ENCODE results near the gene HDGFL1.

Gene HDGFL1

DNA sequence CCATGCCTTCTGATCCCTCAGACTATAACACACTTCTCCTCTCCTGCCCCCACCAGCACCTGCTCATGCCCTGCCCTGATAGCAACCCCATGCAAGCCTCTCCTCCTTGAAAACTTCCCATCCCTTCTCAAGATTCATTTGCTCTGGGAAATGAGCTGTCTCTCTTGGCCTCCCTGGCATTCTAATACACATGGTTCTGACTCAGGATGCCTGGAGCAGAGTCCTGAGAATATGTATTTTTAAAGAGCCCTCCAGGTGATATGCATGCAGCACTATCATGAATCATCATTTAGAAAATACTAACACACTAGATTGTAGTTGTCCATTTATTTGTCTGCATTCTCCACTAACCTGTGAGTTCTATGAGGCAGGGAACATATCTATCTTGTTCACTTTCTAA, 26.6 kb downstream of the HDGFL1 start:
- H2BK12ac ChIP-seq (ENCODE audit: low read length in 2 of 2): no peak overlapping the region
- H3K18ac ChIP-seq (ENCODE audit: low read depth in 1 of 2, low read length in 2 of 2): no peak overlapping the region
- H4K91ac ChIP-seq (ENCODE audit: low read length): no peak overlapping the region
- no peak overlapping the region for H2AK5ac ChIP-seq (ENCODE audit: low read length, severe bottlenecking)
- DNase-seq: no peak
- H3K36me3 ChIP-seq (ENCODE audit: control insufficient read depth in 1 of 2, insufficient read depth in 2 of 2, low read depth in 1 of 2, low read length in 2 of 2): no peaks in the 10 kb centered on the region
- no peak overlapping the region for H2AFZ ChIP-seq (ENCODE audit: low read depth, low read length)
- H3K27ac ChIP-seq (ENCODE audit: low read length, poor library complexity, severe bottlenecking): no peak overlapping the region
- H3K14ac ChIP-seq (ENCODE audit: low read length in 2 of 2): no peak overlapping the region
- H3K4me1 ChIP-seq (ENCODE audit: control insufficient read depth, insufficient read depth, low read depth, low read length): peaks cover 8% of the 10 kb centered on the region
- no peak overlapping the region for H2BK15ac ChIP-seq (ENCODE audit: low read depth, poor library complexity, severe bottlenecking)
- H3K27me3 ChIP-seq (ENCODE audit: control insufficient read depth in 1 of 2, insufficient read depth in 1 of 2, low read length in 2 of 2): no peaks in the 10 kb centered on the region
- H3K4me2 ChIP-seq (ENCODE audit: low read length, poor library complexity, severe bottlenecking): no peak overlapping the region
- no peak overlapping the region for H3K4me3 ChIP-seq (ENCODE audit: insufficient read depth in 1 of 2, low read depth in 1 of 2, low read length in 2 of 2)
- no peak overlapping the region for H2BK120ac ChIP-seq (ENCODE audit: low read depth, low read length)
- no peak overlapping the region for H3K4ac ChIP-seq (ENCODE audit: low read depth in 1 of 2, low read length in 2 of 2)
- H4K8ac ChIP-seq (ENCODE audit: low read length): no peak overlapping the region
- H3K23ac ChIP-seq (ENCODE audit: low read length in 2 of 2): no peak overlapping the region
- no peaks in the 10 kb centered on the region for H3K9me3 ChIP-seq (ENCODE audit: control insufficient read depth, low read length)
- H3K79me1 ChIP-seq (replicated peaks; ENCODE audit: low read length, poor library complexity, severe bottlenecking): no peaks in the 10 kb centered on the region
- no peak overlapping the region for H3K9ac ChIP-seq (ENCODE audit: low read length)
- no peak overlapping the region for H2BK5ac ChIP-seq (ENCODE audit: low read depth, low read length, poor library complexity, severe bottlenecking)

DNA sequence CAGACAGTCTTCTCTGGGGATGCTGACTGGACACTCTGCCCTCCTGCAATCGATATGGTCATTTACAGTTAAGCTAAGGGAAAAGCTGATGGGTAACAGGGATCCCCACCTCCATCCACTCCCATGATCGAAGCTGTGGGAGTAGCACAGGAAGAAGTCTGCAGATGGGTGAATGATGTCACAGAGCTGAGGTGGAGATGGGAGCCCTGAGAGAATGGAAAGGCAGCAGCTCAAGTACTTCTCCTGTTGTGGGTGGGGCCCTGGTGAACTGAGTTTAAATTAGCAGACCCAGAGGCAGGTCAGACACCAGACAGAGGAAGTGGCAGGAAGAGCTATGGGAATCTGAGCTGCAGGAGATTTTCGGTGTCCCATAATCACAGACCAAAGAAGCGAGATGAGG, 29.0 kb downstream of the HDGFL1 start:
- Histone ChIP-seq H3K27ac (ENCODE audit: low read length, poor library complexity, severe bottlenecking) (peak overlapping the region; percentile 47), H2BK12ac (ENCODE audit: low read length in 2 of 2) (peak overlapping the region in 1 of 2 experiments; percentile 40), H2AK5ac (ENCODE audit: low read length, severe bottlenecking) (no peak overlapping the region), H3K14ac (ENCODE audit: low read length in 2 of 2) (peak overlapping the region in 1 of 2 experiments; percentile 69), H3K4me3 (ENCODE audit: insufficient read depth in 1 of 2, low read depth in 1 of 2, low read length in 2 of 2) (no peak overlapping the region), H3K4me2 (ENCODE audit: low read length, poor library complexity, severe bottlenecking) (no peak overlapping the region), H3K27me3 (ENCODE audit: control insufficient read depth in 1 of 2, insufficient read depth in 1 of 2, low read length in 2 of 2) (no peaks in the 10 kb centered on the region), H2BK5ac (ENCODE audit: low read depth, low read length, poor library complexity, severe bottlenecking) (no peak overlapping the region), H2AFZ (ENCODE audit: low read depth, low read length) (no peak overlapping the region), H3K4me1 (ENCODE audit: control insufficient read depth, insufficient read depth, low read depth, low read length) (peaks cover 8% of the 10 kb centered on the region), H3K18ac (ENCODE audit: low read depth in 1 of 2, low read length in 2 of 2) (no peak overlapping the region), H3K9me3 (ENCODE audit: control insufficient read depth, low read length) (no peaks in the 10 kb centered on the region), H3K4ac (ENCODE audit: low read depth in 1 of 2, low read length in 2 of 2) (no peak overlapping the region), H3K23ac (ENCODE audit: low read length in 2 of 2) (no peak overlapping the region), H2BK15ac (ENCODE audit: low read depth, poor library complexity, severe bottlenecking) (no peak overlapping the region), H2BK120ac (ENCODE audit: low read depth, low read length) (no peak overlapping the region), H3K79me1 (replicated peaks; ENCODE audit: low read length, poor library complexity, severe bottlenecking) (no peaks in the 10 kb centered on the region), H4K91ac (ENCODE audit: low read length) (no peak overlapping the region), H3K9ac (ENCODE audit: low read length) (no peak overlapping the region), H4K8ac (ENCODE audit: low read length) (no peak overlapping the region), H3K36me3 (ENCODE audit: control insufficient read depth in 1 of 2, insufficient read depth in 2 of 2, low read depth in 1 of 2, low read length in 2 of 2) (no peaks in the 10 kb centered on the region)
- 82% methylated on average over 4 of the region's 4 CpGs for WGBS
- no peak for DNase-seq

DNA sequence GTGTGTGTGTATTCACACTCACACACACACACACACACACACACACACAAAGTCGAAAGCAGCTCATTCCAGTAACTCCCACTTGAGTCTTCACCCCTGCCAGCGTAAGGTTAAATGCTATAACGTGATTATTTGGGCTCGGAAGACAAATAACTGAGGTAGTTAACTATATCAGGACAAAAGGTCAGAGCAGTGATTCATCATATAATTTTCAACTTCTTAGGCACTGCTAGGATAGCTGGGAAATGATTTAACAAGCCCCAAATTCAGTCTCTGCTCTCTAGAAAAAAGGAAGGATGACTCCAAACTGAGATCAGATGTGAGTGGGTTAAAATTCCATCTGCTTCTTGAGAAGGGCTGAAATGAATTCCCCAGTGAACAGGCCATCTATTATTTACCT, 30.7 kb downstream of the HDGFL1 start:
- Histone ChIP-seq H3K9ac (ENCODE audit: low read length) (no peak overlapping the region), H2BK5ac (ENCODE audit: low read depth, low read length, poor library complexity, severe bottlenecking) (no peak overlapping the region), H3K9me3 (ENCODE audit: control insufficient read depth, low read length) (no peaks in the 10 kb centered on the region), H2BK15ac (ENCODE audit: low read depth, poor library complexity, severe bottlenecking) (no peak overlapping the region), H2AFZ (ENCODE audit: low read depth, low read length) (no peak overlapping the region), H3K23ac (ENCODE audit: low read length in 2 of 2) (no peak overlapping the region), H2AK5ac (ENCODE audit: low read length, severe bottlenecking) (peak overlapping the region; percentile 87), H3K18ac (ENCODE audit: low read depth in 1 of 2, low read length in 2 of 2) (peak overlapping the region in 1 of 2 experiments; percentile 65), H3K79me1 (replicated peaks; ENCODE audit: low read length, poor library complexity, severe bottlenecking) (no peaks in the 10 kb centered on the region), H3K4me2 (ENCODE audit: low read length, poor library complexity, severe bottlenecking) (no peak overlapping the region), H4K8ac (ENCODE audit: low read length) (no peak overlapping the region), H3K27ac (ENCODE audit: low read length, poor library complexity, severe bottlenecking) (peak overlapping the region; percentile 7), H3K36me3 (ENCODE audit: control insufficient read depth in 1 of 2, insufficient read depth in 2 of 2, low read depth in 1 of 2, low read length in 2 of 2) (no peaks in the 10 kb centered on the region), H4K91ac (ENCODE audit: low read length) (no peak overlapping the region), H3K27me3 (ENCODE audit: control insufficient read depth in 1 of 2, insufficient read depth in 1 of 2, low read length in 2 of 2) (no peaks in the 10 kb centered on the region), H3K4me1 (ENCODE audit: control insufficient read depth, insufficient read depth, low read depth, low read length) (peaks cover 8% of the 10 kb centered on the region), H2BK120ac (ENCODE audit: low read depth, low read length) (no peak overlapping the region), H2BK12ac (ENCODE audit: low read length in 2 of 2) (no peak overlapping the region), H3K4ac (ENCODE audit: low read depth in 1 of 2, low read length in 2 of 2) (no peak overlapping the region), H3K14ac (ENCODE audit: low read length in 2 of 2) (no peak overlapping the region), H3K4me3 (ENCODE audit: insufficient read depth in 1 of 2, low read depth in 1 of 2, low read length in 2 of 2) (no peak overlapping the region)
- peak; percentile 6 for DNase-seq
- WGBS: no CpG with 5 or more reads among the region's 4 CpGs

DNA sequence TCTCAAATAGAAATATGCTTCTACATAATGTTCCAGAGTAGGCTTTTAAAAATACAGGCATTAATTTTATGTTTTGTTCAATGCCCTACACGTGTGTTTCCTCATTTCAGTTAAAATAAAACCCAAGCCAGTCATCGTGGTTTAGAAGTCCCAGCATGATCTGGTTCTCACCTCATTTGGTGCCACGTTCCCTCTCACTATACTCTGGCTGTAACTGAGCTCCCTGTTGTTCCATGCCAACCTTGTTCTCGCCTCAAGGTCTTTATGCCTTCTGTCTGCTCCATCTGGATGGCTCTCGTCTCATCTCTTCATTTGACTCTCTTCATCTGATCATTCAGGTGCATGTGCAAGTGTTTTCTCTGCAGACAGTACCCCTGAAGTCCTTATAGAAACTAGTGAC, 32.6 kb downstream of the HDGFL1 start:
- no peaks in the 10 kb centered on the region for H3K36me3 ChIP-seq (ENCODE audit: control insufficient read depth in 1 of 2, insufficient read depth in 2 of 2, low read depth in 1 of 2, low read length in 2 of 2)
- H3K18ac ChIP-seq (ENCODE audit: low read depth in 1 of 2, low read length in 2 of 2): no peak overlapping the region
- H2AFZ ChIP-seq (ENCODE audit: low read depth, low read length): no peak overlapping the region
- H4K91ac ChIP-seq (ENCODE audit: low read length): no peak overlapping the region
- no peak overlapping the region for H3K23ac ChIP-seq (ENCODE audit: low read length in 2 of 2)
- H3K4me3 ChIP-seq (ENCODE audit: insufficient read depth in 1 of 2, low read depth in 1 of 2, low read length in 2 of 2): no peak overlapping the region
- H3K4me2 ChIP-seq (ENCODE audit: low read length, poor library complexity, severe bottlenecking): no peak overlapping the region
- H2BK15ac ChIP-seq (ENCODE audit: low read depth, poor library complexity, severe bottlenecking): no peak overlapping the region
- H3K27ac ChIP-seq (ENCODE audit: low read length, poor library complexity, severe bottlenecking): no peak overlapping the region
- no peak overlapping the region for H3K9ac ChIP-seq (ENCODE audit: low read length)
- H2BK12ac ChIP-seq (ENCODE audit: low read length in 2 of 2): no peak overlapping the region
- H3K27me3 ChIP-seq (ENCODE audit: control insufficient read depth in 1 of 2, insufficient read depth in 1 of 2, low read length in 2 of 2): no peaks in the 10 kb centered on the region
- no peak for DNase-seq
- H3K79me1 ChIP-seq (replicated peaks; ENCODE audit: low read length, poor library complexity, severe bottlenecking): no peaks in the 10 kb centered on the region
- no peak overlapping the region for H2BK120ac ChIP-seq (ENCODE audit: low read depth, low read length)
- H3K4ac ChIP-seq (ENCODE audit: low read depth in 1 of 2, low read length in 2 of 2): no peak overlapping the region
- no peak overlapping the region for H3K14ac ChIP-seq (ENCODE audit: low read length in 2 of 2)
- no peak overlapping the region for H4K8ac ChIP-seq (ENCODE audit: low read length)
- H3K4me1 ChIP-seq (ENCODE audit: control insufficient read depth, insufficient read depth, low read depth, low read length): peaks cover 6% of the 10 kb centered on the region
- WGBS: 91% methylated on average over 5 of the region's 5 CpGs
- no peaks in the 10 kb centered on the region for H3K9me3 ChIP-seq (ENCODE audit: control insufficient read depth, low read length)
- no peak overlapping the region for H2BK5ac ChIP-seq (ENCODE audit: low read depth, low read length, poor library complexity, severe bottlenecking)
- H2AK5ac ChIP-seq (ENCODE audit: low read length, severe bottlenecking): no peak overlapping the region
